ENCODE measurements around the gene MAZ.

The MAZ gene

GRCh38 chr16:29842732-29843346 lies 36.5 kb downstream of the MAZ start:
- DNase-seq = no peak

GRCh38 chr16:29843931-29844330 lies 37.6 kb downstream of the MAZ start:
- no peak for DNase-seq
- in situ Hi-C loops (cut with MboI; ENCODE audit: low pct_unique_long_range_greater_than_20kb, low sequenced_read_pairs) = no loop called here

More at GRCh38 chr16:29842732-29843346, 36.5 kb downstream of the MAZ start:
- in situ Hi-C loops (cut with MboI; ENCODE audit: low pct_unique_long_range_greater_than_20kb, low sequenced_read_pairs) = no loop called here

- in situ Hi-C loops (cut with MboI; ENCODE audit: low pct_unique_long_range_greater_than_20kb, low sequenced_read_pairs) = no loop called here
Observed at GRCh38 chr16:29844575-29845331, 38.4 kb downstream of the MAZ start.

GRCh38 chr16:29845656-29846055 lies 39.3 kb downstream of the MAZ start:
- DNase-seq = no peak
- in situ Hi-C loops (cut with MboI; ENCODE audit: low pct_unique_long_range_greater_than_20kb, low sequenced_read_pairs) = no loop called here

More at GRCh38 chr16:29844575-29845331, 38.4 kb downstream of the MAZ start:
- no peak for DNase-seq

GRCh38 chr16:29848420-29849297 lies 42.3 kb downstream of the MAZ start:
- DNase-seq = peak; percentile 64
- in situ Hi-C loops (cut with MboI; ENCODE audit: low pct_unique_long_range_greater_than_20kb, low sequenced_read_pairs) = no loop called here

GRCh38 chr16:29849505-29849904 lies 43.2 kb downstream of the MAZ start:
- in situ Hi-C loops (cut with MboI; ENCODE audit: low pct_unique_long_range_greater_than_20kb, low sequenced_read_pairs) = no loop called here
- DNase-seq = no peak

GRCh38 chr16:29850998-29851397 lies 44.7 kb downstream of the MAZ start:
- DNase-seq = no peak
- in situ Hi-C loops (cut with MboI; ENCODE audit: low pct_unique_long_range_greater_than_20kb, low sequenced_read_pairs) = no loop called here

- in situ Hi-C loops (cut with MboI; ENCODE audit: low pct_unique_long_range_greater_than_20kb, low sequenced_read_pairs) = no loop called here
- DNase-seq = no peak
Observed at GRCh38 chr16:29852654-29853053, 46.3 kb downstream of the MAZ start.

- no peak for DNase-seq
- in situ Hi-C loops (cut with MboI; ENCODE audit: low pct_unique_long_range_greater_than_20kb, low sequenced_read_pairs) = no loop called here
Observed at GRCh38 chr16:29854520-29855100, 48.3 kb downstream of the MAZ start.

- in situ Hi-C loops (cut with MboI; ENCODE audit: low pct_unique_long_range_greater_than_20kb, low sequenced_read_pairs) = no loop called here
- DNase-seq = no peak
Observed at GRCh38 chr16:29857133-29857760, 50.9 kb downstream of the MAZ start.

GRCh38 chr16:29858149-29858849 lies 52.0 kb downstream of the MAZ start:
- DNase-seq = no peak
- in situ Hi-C loops (cut with MboI; ENCODE audit: low pct_unique_long_range_greater_than_20kb, low sequenced_read_pairs) = no loop called here

- DNase-seq = no peak
- in situ Hi-C loops (cut with MboI; ENCODE audit: low pct_unique_long_range_greater_than_20kb, low sequenced_read_pairs) = no loop called here
Observed at GRCh38 chr16:29858974-29859373, 52.6 kb downstream of the MAZ start.

- no peak for DNase-seq
- in situ Hi-C loops (cut with MboI; ENCODE audit: low pct_unique_long_range_greater_than_20kb, low sequenced_read_pairs) = no loop called here
Observed at GRCh38 chr16:29860218-29860617, 53.9 kb downstream of the MAZ start.

All from KBM-7 (cell line).